ENCODE measurements around the gene AP2S1. TPM values are rescaled to one million over a fixed set of nuclear protein-coding genes. Genes with fewer than 3 reads are reported as not detected.

AP2S1 gene
- total and polyA plus RNA-seq, 2 donors from 2014 or later: 105 to 226 TPM

GRCh38 chr19:46798713-46799112 lies 51.9 kb downstream of the AP2S1 start:
- peaks cover 0 to 5% (median 3%) of the 10 kb centered on the region in 3 donors for H3K4me1 ChIP-seq (ENCODE audit: control insufficient read depth in 2 of 3, insufficient read depth in 2 of 3, low read depth in 1 of 3, low read length in 3 of 3)
- H3K9ac ChIP-seq (ENCODE audit: low read length in 3 of 3): no peak overlapping the region
- no peaks in the 10 kb centered on the region for H3K36me3 ChIP-seq (ENCODE audit: control insufficient read depth in 2 of 3, insufficient read depth in 3 of 3, low read length in 3 of 3)
- FAIRE-seq (no peak), DNase-seq (no peak)
- intact Hi-C loops (cut with DNase I): no loop called here
- TF ChIP-seq CTCF (IDR thresholded peaks at IDR 0.05; ENCODE audit: borderline replicate concordance, extremely low read depth, insufficient read depth): no peak
- H3K27me3 ChIP-seq (ENCODE audit: control insufficient read depth, insufficient read depth, low read length): no peaks in the 10 kb centered on the region
- H3K4me3 ChIP-seq (ENCODE audit: low read length in 3 of 3): no peak overlapping the region
- no peak overlapping the region for H3K27ac ChIP-seq (ENCODE audit: low read depth in 2 of 2, low read length in 2 of 2)
- H3K9me3 ChIP-seq (ENCODE audit: control insufficient read depth in 2 of 3, insufficient read depth in 1 of 3, low read length in 3 of 3): no peaks in the 10 kb centered on the region

- no peak overlapping the region for H3K4me3 ChIP-seq (ENCODE audit: low read length in 3 of 3)
- no peaks in the 10 kb centered on the region for H3K9me3 ChIP-seq (ENCODE audit: control insufficient read depth in 2 of 3, insufficient read depth in 1 of 3, low read length in 3 of 3)
- no peak for FAIRE-seq
- DNase-seq: no peak
- peaks cover 0 to 5% (median 3%) of the 10 kb centered on the region in 3 donors for H3K4me1 ChIP-seq (ENCODE audit: control insufficient read depth in 2 of 3, insufficient read depth in 2 of 3, low read depth in 1 of 3, low read length in 3 of 3)
- no peak overlapping the region for H3K27ac ChIP-seq (ENCODE audit: low read depth in 2 of 2, low read length in 2 of 2)
- no peaks in the 10 kb centered on the region for H3K27me3 ChIP-seq (ENCODE audit: control insufficient read depth, insufficient read depth, low read length)
- no peaks in the 10 kb centered on the region for H3K36me3 ChIP-seq (ENCODE audit: control insufficient read depth in 2 of 3, insufficient read depth in 3 of 3, low read length in 3 of 3)
- intact Hi-C loops (cut with DNase I): no loop called here
- no peak for TF ChIP-seq CTCF (IDR thresholded peaks at IDR 0.05; ENCODE audit: borderline replicate concordance, extremely low read depth, insufficient read depth)
- H3K9ac ChIP-seq (ENCODE audit: low read length in 3 of 3): no peak overlapping the region
Observed at GRCh38 chr19:46797881-46798280, 52.8 kb downstream of the AP2S1 start.

- Histone ChIP-seq H3K27me3 (ENCODE audit: control insufficient read depth, insufficient read depth, low read length) (no peaks in the 10 kb centered on the region), H3K9ac (ENCODE audit: low read length in 3 of 3) (no peak overlapping the region), H3K36me3 (ENCODE audit: control insufficient read depth in 2 of 3, insufficient read depth in 3 of 3, low read length in 3 of 3) (no peaks in the 10 kb centered on the region), H3K4me3 (ENCODE audit: low read length in 3 of 3) (no peak overlapping the region), H3K4me1 (ENCODE audit: control insufficient read depth in 2 of 3, insufficient read depth in 2 of 3, low read depth in 1 of 3, low read length in 3 of 3) (peaks cover 0 to 8% (median 3%) of the 10 kb centered on the region in 3 donors), H3K9me3 (ENCODE audit: control insufficient read depth in 2 of 3, insufficient read depth in 1 of 3, low read length in 3 of 3) (no peaks in the 10 kb centered on the region), H3K27ac (ENCODE audit: low read depth in 2 of 2, low read length in 2 of 2) (no peak overlapping the region)
- TF ChIP-seq CTCF (IDR thresholded peaks at IDR 0.05; ENCODE audit: borderline replicate concordance, extremely low read depth, insufficient read depth): no peak
- peak in 2 of 5 donors; percentile 24 to 74 for DNase-seq
- intact Hi-C loops (cut with DNase I): no loop called here
- no peak for FAIRE-seq
Observed at GRCh38 chr19:46791944-46792343, 58.7 kb downstream of the AP2S1 start.

GRCh38 chr19:46789371-46789770 lies 61.3 kb downstream of the AP2S1 start:
- TF ChIP-seq CTCF (IDR thresholded peaks at IDR 0.05; ENCODE audit: borderline replicate concordance, extremely low read depth, insufficient read depth): no peak
- peaks cover 3 to 21% (median 13%) of the 10 kb centered on the region in 3 donors for H3K4me1 ChIP-seq (ENCODE audit: control insufficient read depth in 2 of 3, insufficient read depth in 2 of 3, low read depth in 1 of 3, low read length in 3 of 3)
- no peaks in the 10 kb centered on the region for H3K9me3 ChIP-seq (ENCODE audit: control insufficient read depth in 2 of 3, insufficient read depth in 1 of 3, low read length in 3 of 3)
- FAIRE-seq (no peak), DNase-seq (no peak)
- H3K27me3 ChIP-seq (ENCODE audit: control insufficient read depth, insufficient read depth, low read length): no peaks in the 10 kb centered on the region
- no peak overlapping the region for H3K27ac ChIP-seq (ENCODE audit: low read depth in 2 of 2, low read length in 2 of 2)
- H3K36me3 ChIP-seq (ENCODE audit: control insufficient read depth in 2 of 3, insufficient read depth in 3 of 3, low read length in 3 of 3): no peaks in the 10 kb centered on the region
- intact Hi-C loops (cut with DNase I): no loop called here
- no peak overlapping the region for H3K9ac ChIP-seq (ENCODE audit: low read length in 3 of 3)
- no peak overlapping the region for H3K4me3 ChIP-seq (ENCODE audit: low read length in 3 of 3)

Data from kidney (tissue), 14 donors.